ENCODE measurements around the gene FNDC4.
A peak's percentile ranks its signal among the peaks of the same experiment; 100 is the strongest.
"Not testable (repeated sequence)": the region's sequence is repeated elsewhere in the genome, so short reads cannot be mapped to it uniquely, and the experiment has no call there.

Gene FNDC4, protein sequence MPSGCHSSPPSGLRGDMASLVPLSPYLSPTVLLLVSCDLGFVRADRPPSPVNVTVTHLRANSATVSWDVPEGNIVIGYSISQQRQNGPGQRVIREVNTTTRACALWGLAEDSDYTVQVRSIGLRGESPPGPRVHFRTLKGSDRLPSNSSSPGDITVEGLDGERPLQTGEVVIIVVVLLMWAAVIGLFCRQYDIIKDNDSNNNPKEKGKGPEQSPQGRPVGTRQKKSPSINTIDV

DNA sequence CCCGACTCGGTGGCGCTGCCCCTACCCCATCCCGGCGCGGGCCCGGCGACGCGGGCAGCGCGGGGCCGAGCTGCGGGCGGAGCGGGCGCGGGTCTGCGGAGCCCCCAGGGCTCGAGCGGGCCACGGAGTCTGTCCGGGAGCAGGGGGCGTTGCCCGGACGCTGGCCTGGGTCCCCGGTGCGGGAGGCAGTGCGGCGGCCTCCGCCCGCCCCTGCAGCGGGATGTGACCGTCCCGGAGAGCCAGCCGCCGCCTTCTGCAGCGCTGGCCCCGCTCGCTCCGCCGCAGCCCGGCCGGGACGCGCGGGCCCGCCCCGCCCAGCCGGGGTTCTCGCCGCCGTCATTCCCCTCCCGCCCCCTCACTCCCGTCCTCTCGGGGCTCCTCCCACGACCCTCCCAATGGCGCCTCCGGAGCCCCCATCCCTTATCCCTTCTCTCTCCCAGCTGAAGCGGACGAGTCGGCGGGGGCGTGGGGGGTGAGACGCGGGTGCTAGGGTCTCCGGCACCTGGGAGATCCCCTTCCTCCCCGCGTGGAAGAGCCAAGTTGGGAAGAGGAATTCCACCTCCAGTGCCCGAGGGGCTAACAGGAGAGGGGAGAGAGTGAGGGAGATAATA lies at the start of gene FNDC4:
FNDC4 (minus strand) TSS at position 257 of the 611 bp plus-strand sequence. CDS start 521 bp downstream, outside the sequence.
- peak; percentile 60 for DNase-seq

DNA sequence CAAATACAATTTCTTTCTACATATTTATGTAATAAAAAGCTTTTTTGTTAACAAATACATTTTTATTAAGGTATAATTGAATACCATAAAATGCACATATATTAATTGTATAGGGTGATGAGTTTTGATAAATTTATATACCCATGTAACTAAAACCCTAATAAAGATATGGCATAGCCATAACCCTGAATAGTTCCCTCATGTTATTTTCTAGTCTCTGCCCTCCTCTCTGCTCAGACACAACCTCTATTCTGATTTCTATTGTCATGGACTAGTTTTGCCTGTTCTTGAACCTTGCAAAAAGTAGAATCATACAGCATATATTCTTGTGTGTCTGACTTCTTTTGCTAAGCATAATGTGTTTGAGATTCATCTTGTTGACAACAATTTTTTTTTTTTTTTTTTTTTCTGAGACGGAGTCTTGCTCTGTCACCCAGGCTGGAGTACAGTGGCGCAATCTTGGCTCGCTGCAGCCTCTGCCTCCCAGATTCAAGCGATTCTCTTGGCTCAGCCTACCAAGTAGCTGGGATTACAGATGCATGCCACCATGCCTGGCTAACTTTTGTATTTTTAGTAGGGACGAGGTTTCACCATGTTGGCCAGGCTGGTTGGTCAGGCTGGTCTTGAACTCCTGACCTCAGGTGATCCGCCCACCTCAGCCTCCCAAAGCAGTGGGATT lies 49.3 kb upstream of the FNDC4 start:
- no peak for DNase-seq

DNA sequence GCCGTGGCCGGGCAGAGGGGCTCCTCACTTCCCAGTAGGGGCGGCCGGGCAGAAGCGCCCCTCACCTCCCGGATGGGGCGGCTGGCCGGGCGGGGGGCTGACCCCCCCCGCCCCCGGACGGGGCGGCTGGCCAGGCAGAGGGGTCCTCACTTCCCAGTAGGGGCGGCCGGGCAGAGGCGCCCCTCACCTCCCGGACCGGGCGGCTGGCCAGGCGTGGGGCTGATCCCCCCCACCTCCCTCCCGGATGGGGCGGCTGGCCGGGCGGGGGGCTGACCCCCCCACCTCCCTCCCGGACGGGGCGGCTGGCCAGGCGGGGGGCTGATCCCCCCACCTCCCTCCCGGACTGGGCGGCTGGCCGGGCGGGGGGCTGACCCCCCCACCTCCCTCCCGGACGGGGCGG lies 44.6 kb upstream of the FNDC4 start:
- not testable (repeated sequence) for DNase-seq

DNA sequence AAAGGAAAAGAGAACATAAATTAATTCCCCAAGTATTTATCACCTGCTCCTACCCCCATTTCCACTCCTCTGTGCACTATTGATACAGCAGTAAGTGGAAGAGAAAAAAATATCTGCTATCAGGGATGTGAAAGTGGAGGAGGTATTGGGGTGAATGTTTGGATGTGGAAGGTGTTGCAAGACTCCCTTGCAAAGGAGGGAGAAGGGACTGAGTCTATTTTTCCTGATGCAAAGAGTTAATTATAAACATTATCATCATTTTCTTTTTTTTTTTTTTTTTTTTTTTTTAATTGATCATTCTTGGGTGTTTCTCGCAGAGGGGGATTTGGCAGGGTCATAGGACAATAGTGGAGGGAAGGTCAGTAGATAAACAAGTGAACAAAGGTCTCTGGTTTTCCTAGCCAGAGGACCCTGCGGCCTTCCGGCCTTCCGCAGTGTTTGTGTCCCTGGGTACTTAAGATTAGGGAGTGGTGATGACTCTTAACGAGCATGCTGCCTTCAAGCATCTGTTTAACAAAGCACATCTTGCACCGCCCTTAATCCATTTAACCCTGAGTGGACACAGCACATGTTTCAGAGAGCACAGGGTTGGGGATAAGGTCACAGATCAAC lies 43.9 kb upstream of the FNDC4 start:
- not testable (repeated sequence) for DNase-seq

DNA sequence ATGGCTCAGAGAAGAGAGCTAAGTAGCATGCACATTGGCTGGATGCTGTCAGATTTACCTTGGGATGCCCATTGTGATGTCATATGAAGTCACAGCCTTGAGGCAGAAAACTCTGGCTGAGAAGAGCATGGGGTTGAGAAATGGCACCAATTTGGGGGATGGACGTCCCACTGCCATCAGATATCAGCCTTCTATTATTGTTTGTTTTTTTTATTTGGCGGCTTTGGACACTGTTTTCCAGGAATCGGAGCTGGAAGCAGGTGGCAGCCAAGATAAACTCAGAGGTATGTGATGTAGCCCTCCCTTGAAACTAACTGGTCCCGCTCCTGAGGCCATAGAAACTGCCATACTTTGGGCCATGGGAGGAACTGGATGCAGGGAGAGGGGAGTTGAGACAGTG lies 42.3 kb upstream of the FNDC4 start:
- no peak for DNase-seq

DNA sequence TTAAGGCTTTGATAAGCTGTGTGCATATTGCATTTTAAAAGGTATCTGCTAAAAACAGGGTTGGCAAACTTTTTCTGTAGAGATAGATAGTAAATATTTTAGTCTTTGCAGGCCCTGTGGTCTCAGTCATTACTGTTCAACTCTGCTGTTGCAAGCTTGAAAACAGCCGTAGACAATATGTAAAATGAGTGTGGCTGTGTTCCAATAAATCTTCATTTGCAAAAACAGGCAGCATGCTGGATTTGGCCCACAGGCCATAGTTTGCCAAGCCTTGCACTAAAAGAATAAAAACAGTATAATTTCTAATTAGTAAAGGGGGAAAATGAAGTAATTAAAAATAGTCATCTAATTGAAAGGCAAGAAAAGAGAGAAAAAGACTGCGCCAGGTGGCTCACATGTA lies 37.0 kb upstream of the FNDC4 start:
- no peak for DNase-seq

DNA sequence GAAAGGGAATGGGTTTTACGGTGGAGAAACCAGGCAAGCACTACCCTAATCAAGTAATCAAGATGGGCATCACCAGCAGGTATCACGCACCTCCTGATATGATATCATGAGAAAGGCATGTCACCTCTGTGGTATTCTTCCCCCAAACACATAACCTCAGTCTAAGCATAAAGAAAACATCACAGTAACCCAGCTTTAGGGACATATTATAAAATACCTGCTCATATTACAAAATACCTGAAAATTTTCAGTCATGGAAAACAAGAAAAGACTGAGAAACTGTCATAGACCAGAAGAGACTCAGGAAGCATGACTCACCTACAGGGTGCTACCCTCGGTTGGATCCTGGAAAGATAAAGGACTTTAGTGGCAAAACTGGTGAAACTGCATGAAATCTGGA lies 32.2 kb upstream of the FNDC4 start:
- no peak for DNase-seq

DNA sequence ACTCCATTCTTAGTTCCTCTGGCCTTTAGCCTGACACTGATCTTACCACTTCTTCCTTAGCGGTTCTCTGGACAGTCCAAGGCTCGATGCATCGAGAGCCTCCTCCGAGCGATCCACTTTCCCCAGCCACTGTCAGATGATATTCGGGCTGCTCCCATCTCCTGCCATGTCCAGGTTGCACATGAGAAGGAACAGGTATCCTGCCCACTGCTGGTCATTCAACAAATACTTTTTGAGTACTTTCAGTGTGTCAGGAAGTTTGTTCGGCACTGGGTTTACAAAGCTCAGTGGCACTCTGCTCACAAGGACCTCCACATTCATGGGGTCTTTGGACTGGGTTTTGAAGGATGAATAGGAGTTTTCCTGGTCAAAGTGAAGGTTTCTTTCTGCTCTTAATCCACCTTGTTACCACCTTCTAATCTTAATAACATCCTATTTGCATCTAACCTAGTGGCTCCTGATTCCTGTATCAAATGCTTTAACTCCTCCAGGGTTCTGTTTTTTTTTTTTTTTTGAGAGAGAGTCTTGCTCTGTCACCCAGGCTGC lies 27.5 kb upstream of the FNDC4 start:
- DNase-seq = no peak

DNA sequence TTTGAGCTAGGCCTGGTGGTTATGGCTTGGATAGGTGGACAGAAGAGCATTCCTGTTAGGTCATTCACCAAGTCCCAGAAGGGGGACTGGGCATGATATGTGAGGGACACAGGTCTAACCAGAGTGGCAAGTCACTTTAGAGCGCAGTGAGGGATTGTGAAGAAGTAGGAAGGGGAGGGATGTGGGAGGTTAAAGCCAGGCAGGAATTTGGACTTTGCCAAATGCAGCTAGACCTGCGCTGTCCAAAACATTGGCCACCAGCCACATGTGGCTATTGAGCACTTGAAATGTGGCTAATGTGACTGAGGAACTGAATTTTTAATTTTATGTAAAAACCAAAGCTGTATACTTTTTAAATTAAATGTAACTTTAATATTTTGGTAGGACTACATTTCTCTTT lies 25.3 kb upstream of the FNDC4 start:
- DNase-seq = no peak

DNA sequence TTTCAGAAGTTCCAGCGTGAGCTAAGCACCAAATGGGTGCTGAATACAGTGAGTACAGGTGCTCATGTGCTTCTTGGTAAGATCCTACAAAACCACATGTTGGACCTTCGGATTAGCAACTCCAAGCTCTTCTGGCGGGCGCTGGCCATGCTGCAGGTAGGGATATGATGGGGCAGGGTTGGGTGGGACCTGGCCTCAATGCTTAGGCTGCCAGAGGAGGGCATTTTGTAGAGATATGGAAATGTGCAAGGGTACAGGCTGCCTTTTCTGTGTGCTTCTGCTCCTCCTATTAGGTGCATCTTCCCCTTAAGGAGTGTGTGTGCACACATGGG lies 23.7 kb upstream of the FNDC4 start:
- DNase-seq = no peak

DNA sequence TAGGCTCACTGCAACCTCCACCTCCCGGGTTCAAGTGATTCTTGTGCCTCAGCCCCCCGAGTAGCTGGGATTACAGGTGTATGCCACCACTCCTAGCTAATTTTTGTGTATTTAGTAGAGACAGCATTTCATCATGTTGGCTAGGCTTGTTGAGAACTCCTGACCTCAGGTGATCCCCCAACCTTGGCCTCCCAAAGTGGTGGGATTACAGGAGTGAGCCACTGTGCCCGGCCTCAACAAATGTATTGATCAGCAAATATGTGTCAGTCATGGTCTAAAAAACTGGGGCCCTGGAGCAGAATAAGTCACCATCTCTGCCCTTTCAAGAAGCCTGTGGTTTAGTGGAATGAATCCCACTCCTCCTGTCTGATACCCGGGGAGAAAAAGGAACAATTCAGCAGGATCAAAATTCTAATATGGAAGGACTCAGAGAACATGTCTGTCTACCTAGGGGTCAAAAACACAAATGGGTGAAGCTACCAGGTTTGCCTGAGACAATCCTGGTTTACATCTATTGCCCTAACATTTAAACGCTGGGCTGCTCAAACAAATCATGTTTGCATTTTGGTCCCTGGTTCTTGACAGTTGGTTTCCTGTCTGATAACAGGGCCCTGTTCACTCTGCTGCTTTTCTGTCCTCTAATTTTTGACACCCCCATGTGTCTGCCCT lies 23.2 kb upstream of the FNDC4 start:
- no peak for DNase-seq

DNA sequence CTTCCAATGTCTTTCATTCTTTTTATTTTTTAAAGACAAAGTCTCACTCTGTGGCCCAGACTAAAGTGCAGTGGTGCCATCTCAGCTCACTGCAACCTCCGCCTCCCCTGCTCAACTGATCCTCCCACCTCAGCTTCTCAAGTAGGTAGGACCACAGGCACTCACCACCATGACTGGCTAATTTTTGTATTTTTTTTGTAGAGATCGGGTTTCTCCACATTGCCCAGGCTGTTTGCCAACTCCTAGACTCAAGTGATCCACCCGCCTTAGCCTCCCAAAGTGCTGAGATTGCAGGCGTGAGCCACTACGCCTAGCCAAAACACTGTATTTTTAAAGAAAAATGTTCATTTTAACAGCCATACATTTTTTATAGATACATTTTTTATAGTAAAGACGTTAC lies 14.3 kb upstream of the FNDC4 start:
- no peak for DNase-seq

DNA sequence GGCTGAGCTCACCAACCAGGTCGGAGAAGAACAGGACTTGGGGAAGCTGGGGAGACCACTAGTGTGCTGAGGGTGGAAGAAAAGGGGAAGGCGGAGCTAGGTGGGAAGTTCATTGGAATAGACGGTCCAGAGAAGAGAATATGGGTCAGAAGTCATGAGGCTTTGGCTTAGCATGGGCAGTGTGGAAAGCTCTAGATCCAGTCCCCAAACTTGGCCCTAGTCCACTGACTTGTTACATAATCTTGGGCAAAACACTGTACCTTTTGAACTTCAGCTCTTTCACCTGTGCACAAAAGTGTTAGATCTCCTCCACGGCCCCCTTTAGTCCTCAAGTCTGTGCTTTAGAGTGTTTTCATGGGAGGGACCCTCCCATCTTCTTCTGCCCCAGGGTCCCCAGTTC lies 12.3 kb upstream of the FNDC4 start:
- DNase-seq = no peak

DNA sequence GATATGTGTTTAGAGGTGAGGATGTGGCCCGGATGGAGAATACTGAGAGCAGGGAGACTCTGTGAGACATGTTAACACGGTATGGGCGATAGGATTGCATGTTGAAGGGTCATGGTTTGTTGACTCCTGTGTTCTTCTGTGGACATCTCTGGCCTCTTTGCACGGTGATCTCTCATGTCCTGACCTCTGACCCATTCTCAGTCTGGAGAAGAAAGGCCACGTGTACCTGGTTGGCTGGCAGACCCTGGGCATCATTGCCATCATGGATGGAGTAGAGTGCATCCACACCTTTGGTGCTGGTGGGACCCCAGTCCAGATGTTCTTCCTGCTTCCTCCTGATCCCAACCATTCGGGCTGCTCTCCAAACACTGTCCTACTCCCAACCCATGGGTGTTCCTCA lies 11.6 kb upstream of the FNDC4 start:
- DNase-seq = no peak

DNA sequence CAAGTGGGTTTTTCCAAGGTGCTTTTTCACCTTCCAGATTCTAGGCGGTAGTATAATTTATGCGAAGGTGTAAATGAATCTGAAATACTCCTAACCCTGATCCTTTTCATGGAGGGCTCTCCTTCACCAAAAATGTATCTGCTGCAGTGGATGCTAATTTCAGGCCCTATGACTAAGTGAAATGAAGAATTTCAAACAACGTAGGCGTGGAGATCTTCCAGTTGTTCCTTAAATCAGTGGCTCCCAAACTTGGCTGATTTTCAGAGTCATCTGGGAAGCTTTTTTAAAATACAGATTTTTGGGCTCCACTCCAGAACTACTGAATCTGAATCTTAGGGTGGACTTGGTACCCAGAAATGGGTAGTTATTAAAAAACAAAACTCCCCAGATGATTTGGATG lies 7.1 kb upstream of the FNDC4 start:
- DNase-seq = no peak

DNA sequence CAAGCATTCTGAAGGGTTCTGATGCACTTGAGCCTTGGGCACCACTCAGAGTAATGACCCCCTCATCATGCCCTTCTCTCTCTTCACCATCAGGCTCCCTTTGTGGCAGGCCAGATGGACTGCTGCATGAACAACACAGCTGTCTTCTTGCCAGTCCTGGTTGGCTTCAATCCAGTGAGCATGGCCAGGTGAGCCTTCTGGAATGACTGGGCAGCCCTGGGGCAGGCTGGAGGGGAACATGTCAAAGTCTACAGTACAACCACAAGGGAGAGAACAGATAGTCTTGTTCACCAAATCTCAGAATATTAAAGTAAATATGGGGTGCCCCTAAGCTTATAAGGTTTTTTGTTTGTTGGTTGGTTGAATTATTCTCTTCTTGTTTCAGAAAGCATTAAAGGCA lies 6.0 kb upstream of the FNDC4 start:
- no peak for DNase-seq

DNA sequence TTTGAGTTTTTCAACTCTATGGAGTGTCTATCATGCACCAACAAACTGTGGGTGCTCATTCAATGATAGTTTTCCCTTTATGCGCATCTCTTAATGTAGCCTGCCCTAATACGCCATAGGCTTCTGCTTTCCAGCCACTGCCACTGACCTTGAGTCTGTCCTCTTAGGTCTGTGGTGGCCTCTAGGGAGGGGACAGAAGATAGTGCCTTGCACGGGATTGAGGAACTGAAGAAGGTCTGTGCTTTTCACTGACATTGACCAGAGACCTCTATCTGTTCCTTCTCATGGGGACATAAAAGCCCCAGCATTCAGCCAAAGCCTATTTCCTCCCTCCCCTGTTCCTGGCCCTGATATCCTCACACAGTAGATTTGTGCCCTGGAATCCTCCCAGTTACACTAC lies 4.0 kb upstream of the FNDC4 start:
- DNase-seq = no peak

DNA sequence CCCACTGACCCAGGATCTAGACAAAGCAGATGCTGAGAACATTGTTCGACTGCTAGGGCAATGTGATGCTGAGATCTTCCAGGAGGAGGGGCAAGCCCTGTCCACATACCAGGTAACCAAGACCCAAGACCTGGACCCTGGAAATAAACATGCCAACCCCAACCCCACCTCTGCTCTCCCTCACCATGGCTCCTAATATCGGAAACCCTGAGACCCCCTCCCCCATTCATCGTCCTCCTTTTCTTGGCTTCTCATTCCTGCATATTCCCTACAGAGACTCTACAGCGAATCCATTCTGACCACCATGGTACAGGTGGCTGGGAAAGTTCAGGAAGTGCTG lies 2.3 kb upstream of the FNDC4 start:
- no peak for DNase-seq

DNA sequence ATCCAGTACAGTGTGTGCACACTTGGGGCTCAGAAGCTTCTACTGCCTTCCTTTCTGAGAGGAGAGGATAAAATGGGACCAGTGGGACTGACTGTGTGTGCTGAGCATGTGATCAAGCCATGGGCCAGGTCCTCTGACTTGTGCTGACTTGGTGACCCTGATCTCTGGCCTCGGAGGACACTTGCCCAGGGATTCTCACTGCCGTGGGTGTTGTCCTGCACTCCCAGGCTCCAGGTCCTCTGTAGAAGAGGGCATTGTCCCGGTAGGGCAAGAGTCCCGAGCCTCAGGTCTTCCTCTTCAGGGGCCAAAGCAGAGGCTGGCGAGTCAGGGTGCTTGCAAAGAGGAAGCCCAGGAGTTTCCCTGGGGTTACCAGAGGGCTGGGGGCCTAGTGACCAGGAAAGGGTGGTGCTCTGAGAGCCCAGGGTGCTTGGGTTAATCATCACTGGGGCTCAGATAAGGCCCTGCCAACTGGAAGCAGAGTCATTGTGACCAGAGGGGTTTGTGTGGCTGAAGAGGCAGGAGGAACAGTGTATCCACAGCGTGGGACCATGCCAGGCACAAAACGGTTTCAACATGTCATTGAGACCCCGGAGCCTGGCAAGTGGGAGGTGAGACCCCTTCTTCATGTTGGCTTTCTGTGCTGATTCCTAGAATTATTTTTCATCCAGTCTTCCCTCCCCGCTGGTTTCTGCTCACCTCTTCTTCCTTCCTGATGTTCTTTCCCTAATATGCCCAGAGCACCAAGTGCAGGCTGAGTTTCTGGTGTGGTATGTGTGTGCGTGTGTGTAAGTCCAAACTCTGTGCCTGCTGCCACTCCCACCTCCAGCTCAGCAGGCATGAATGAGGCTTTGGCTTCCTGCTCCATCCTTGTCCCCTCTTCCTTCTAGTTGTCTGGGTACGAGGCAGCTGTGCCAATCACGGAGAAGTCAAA lies 1.6 kb upstream of the FNDC4 start, which contains the start of gene GCKR:
GCKR (plus strand) TSS at position 483 of the 931 bp plus-strand sequence; CDS start at position 549, 66 bp downstream.
- no peak for DNase-seq

DNA sequence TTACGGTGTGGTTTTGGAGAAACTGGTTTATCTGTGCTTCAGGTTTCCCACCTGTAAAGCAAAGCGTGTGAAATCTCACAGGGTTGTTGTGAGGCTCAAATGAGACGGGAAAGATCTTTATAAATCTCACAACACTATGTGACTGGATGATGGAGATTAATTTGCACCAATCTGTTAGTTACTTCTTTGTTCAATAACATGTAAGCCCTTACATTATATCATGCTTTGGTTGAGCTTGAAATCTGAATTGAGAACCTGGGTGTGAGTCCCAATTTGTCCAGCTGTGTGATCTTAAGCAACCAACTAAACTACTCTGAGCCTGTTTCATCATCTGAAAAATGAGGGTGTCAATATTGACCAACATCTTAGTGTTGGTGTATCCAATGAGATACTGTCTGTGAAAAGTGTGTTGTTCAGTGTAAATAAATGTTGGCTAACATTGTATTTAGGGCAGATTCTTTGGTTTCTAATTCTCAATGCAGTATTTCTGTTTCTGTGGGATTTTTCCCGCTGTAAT lies 898 bp upstream of the FNDC4 start:
- DNase-seq = no peak

DNA sequence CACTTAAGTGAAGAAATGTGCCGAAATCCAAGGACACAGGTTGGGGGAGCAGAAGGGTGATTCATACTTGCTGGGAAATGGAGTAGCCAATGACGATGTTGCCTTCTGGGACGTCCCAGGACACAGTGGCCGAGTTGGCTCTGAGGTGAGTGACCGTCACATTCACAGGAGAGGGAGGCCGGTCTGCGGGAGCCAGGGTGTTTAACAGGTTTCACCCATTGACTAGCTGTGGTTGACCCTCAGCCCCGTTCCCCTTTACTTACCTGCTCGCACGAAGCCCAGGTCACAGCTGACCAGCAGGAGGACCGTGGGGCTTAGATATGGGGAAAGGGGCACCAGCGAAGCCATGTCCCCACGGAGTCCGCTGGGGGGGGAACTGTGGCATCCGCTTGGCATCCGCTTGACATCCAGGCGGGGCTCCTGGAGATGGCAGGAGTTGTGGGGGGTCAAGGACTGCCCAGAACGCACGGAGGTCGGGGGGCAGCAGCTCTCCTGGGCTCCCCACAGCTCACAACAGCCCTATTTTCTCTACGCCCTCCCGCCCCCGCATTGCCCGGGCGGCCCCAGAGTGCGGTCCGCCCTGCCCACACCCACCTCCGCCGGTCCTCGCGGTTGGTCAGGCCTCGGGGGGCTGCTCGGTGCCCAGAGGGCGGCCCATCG lies 586 bp downstream of the FNDC4 start:
- peak; percentile 37 for DNase-seq
